ENCODE results near the gene KDM4F.

Gene KDM4F

GRCh38 chr11:95092549-95093324 is 43.5 kb downstream of the KDM4F start:
- peak; percentile 78 for DNase-seq

GRCh38 chr11:95093548-95093947 is 44.3 kb downstream of the KDM4F start:
- DNase-seq = no peak

DNA sequence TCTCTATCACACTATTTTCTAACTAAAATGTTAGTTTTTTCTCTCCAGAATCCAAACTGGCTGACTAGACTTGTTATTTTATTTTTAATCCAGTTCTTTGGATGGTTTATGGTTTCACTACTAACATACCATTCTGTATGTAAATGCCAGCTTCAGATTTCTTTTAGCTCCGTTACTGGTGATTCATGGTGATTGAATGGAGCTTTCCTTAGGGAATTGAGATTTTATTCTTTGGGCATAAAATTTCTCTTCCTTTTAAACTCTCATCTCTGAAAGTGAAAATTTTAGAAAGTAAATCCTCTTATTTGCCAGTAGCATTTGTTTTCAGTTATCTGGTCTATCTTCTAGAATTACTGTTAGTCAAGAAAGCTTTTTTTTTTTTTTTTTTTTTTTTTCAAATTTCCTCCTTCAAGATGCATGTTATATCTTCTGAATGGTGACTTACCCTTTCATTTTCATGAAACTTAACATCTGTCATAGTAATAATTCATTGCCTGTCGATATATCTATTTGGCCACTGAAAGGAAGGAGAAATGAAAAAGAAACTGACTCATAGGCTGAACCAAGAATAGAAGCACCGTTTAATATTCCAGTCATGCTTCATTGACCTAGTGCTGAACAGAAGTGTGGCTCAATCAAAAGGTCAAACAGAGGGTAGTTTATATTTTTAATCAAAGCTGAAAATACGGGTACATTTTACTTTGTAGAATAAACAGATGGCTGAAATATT is 46.8 kb downstream of the KDM4F start:
- DNase-seq = peak; percentile 87

DNA sequence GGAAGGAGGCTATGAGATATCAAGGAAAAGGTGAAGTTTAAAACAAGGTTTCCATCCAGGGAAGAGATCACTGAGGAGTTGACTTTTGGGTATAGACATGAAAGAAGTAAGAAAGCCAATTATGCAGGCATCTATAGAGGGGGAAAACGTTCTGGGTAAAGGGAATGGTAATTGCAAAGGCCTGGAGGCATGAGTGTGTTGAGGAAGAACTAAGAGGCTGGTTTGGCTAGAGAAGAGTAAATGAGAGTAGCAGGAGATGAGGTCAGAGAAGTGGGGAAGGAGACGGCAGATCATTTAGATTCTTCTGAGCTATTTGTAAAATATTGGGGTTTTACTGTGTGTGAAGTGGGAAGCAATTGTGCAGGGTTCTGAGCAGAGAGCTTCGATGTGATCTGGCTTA is 48.0 kb downstream of the KDM4F start:
- no peak for DNase-seq

DNA sequence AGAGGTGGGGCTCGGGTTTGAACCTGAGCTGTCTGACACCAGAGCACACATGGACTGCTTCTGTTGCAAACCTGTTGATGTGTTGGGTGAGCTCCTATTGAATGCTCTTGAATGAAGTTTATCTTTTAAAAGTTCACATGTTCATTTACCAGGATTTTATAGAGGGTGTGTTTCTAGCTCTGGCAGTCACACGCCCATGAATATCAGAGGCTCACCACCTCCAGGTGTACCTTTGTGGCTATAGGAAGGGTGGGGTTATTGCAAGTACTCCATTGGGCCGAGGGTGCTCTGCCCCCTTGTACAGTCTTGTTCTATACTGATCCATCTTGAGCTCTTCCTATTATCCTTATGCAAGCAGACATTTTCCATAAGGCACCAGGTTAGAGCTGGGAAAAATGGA is 49.6 kb downstream of the KDM4F start:
- no peak for DNase-seq

DNA sequence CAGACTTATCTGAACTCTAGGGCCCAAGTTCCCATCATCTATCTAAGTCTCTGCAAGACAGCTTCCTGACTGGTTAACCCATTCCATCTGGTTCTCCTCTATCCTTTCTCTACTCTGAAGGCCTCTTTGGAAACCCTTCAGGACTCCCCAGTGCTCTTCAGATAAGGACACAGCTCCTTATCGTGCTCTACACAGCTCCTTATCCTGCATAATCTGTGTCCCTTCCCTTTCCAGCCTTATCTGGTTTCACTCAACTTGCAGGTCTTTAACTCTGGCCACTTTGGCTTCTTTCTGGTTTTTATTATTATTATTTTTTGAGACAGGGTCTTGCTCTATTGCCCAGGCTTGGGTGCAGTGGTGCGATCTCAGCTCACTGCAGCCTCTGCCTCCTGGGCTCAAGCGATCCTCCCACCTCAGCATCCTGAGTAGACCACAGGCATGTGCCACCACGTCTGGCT is 51.0 kb downstream of the KDM4F start:
- no peak for DNase-seq

Data from fibroblast of skin of back (primary cell).